Measurements from ENCODE around the gene RAB20. TPM values are rescaled to one million over a fixed set of nuclear protein-coding genes. Genes with fewer than 3 reads are reported as not detected.
A peak's percentile ranks its signal among the peaks of the same experiment; 100 is the strongest.

The RAB20 gene
- polyA plus RNA-seq, 1 experiment: 2.2 TPM

DNA sequence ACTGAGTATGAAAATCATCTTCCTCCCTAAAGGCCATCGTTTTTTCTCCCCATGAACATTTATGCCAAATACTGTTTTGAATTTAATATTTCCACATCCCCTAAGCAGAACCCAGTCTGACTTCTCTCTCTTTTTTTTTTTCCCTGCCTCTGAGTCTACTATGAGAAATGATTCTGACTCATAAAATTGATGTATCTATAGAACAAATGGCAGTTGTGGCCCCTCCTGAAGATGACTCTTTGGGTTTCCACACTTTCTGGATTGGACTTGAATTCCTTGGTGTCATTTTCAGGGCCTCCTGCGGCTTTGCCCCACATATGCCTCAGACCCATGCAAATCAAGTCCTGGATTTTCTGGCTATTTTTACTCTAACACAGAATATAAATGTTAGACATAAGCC, 31.1 kb upstream of the RAB20 start:
- POLR2A ChIA-PET: no interaction called here
- no peak overlapping the region for H3K4me3 ChIP-seq (ENCODE audit: low read depth, low read length)
- CTCF ChIA-PET: interaction anchor here (0.7 to 1.5 kb wide), 2 partner anchors 13 to 52 kb away, joined by 4 to 6 read pairs; no protein-coding TSS in a partner anchor
- H3K27ac ChIP-seq (ENCODE audit: low read depth, low read length): peak overlapping the region; percentile 31
- DNase-seq (ENCODE audit: low read depth, low spot score): no peak
- TF ChIP-seq, protein P1, sequence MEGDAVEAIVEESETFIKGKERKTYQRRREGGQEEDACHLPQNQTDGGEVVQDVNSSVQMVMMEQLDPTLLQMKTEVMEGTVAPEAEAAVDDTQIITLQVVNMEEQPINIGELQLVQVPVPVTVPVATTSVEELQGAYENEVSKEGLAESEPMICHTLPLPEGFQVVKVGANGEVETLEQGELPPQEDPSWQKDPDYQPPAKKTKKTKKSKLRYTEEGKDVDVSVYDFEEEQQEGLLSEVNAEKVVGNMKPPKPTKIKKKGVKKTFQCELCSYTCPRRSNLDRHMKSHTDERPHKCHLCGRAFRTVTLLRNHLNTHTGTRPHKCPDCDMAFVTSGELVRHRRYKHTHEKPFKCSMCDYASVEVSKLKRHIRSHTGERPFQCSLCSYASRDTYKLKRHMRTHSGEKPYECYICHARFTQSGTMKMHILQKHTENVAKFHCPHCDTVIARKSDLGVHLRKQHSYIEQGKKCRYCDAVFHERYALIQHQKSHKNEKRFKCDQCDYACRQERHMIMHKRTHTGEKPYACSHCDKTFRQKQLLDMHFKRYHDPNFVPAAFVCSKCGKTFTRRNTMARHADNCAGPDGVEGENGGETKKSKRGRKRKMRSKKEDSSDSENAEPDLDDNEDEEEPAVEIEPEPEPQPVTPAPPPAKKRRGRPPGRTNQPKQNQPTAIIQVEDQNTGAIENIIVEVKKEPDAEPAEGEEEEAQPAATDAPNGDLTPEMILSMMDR (IDR thresholded peaks at IDR 0.05; ENCODE audit: low read depth, low read length): no peak
- H3K9me3 ChIP-seq (ENCODE audit: control insufficient read depth, insufficient read depth, low read length): no peaks in the 10 kb centered on the region; the same call in 1 of the 2 replicates
- peaks cover 2% of the 10 kb centered on the region for H3K27me3 ChIP-seq (ENCODE audit: control insufficient read depth, insufficient read depth, low read length)

DNA sequence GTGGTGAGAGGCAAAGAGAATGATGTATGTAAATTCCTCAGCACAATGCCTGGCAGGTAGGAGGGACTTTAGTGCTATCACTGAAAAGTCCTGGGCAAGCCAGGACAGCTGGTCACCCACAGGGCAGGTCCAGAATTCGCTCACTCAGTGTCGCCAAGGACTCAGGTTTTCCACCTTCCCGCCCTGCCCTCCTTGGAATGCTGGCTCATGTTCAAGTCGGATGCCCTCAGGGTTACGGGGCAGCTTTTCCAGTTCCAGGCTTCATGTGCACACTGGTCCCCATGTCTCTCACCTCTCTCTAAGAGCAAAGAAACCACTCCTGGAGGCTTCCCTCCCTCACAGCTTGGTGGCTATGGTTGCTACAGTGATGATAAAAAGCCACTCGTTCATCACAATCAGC, 29.1 kb upstream of the RAB20 start:
- Histone ChIP-seq H3K27ac (ENCODE audit: low read depth, low read length) (no peak overlapping the region), H3K27me3 (ENCODE audit: control insufficient read depth, insufficient read depth, low read length) (peaks cover 2% of the 10 kb centered on the region), H3K9me3 (ENCODE audit: control insufficient read depth, insufficient read depth, low read length) (no peaks in the 10 kb centered on the region), H3K4me3 (ENCODE audit: low read depth, low read length) (no peak overlapping the region)
- TF ChIP-seq, protein P1 (IDR thresholded peaks at IDR 0.05; ENCODE audit: low read depth, low read length): no peak
- DNase-seq (ENCODE audit: low read depth, low spot score): no peak
- ChIA-PET CTCF (no interaction called here), POLR2A (no interaction called here)

DNA sequence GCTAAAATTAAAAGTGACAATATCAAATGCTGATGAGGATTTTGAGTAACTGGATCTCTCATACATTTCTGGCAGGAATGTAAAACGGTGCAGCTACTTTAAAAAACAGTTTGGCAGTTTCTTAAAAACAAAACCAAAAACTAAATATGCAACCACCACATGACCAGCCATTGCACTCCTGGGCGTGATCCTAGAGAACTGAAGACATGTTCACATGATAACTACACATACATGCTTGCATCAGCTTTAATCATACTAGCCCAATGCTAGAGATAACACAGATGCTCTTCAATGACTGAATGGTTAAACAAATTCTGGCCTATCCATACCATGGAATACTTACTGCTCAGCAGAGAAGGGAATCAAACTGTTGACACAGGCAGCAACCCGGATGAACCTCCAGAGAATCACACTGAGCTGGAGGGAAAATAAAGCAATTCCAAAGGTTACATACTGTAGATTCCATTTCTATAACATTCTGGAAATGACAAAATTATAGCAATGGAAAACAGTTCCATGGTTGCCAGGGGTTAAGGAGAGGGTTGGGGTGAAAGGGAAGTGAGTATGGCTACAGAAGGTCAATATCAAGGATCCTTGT, 28.4 kb upstream of the RAB20 start:
- TF ChIP-seq, protein P1 (IDR thresholded peaks at IDR 0.05; ENCODE audit: low read depth, low read length): no peak
- POLR2A ChIA-PET: no interaction called here
- H3K27me3 ChIP-seq (ENCODE audit: control insufficient read depth, insufficient read depth, low read length): peaks cover 6% of the 10 kb centered on the region
- H3K4me3 ChIP-seq (ENCODE audit: low read depth, low read length): no peak overlapping the region
- H3K9me3 ChIP-seq (ENCODE audit: control insufficient read depth, insufficient read depth, low read length): no peaks in the 10 kb centered on the region
- H3K27ac ChIP-seq (ENCODE audit: low read depth, low read length): no peak overlapping the region
- no peak for DNase-seq (ENCODE audit: low read depth, low spot score)
- CTCF ChIA-PET: interaction anchor here (1.0 kb wide), 1 partner anchor 127 kb away, joined by 3 read pairs; no protein-coding TSS in a partner anchor

DNA sequence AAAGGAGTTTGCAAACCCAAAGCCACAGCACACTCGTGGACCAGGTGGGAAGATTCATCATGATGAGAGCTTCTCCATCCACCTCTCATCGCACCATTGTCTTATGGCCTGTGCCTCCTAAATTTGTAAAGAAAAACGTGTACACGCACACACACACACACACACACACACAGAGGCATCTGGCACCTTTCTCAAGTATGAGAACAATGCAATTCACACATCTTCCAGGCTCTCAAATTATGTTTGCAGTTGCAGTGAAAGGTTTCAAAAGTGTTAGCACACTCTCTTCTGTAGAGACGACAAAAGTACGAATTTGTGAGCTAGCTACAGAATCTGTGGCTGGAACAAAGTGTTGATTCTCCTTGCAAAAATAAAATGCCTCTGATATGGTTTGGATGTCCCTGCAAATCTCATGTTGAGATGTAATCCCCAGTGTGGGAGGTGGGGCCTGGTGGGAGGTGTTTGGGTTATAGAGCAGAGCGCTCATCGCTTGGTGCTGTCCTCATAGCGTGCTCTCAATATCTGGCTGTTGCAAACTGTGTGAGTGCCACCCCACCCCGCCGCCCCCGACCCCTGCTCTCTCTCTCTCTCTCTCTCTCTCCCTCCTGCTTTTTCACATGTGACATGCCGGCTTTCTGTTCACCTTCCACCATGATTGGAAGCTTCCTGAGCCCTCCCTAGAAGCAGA, 21.8 kb upstream of the RAB20 start:
- Histone ChIP-seq H3K9me3 (ENCODE audit: control insufficient read depth, insufficient read depth, low read length) (no peaks in the 10 kb centered on the region), H3K4me3 (ENCODE audit: low read depth, low read length) (no peak overlapping the region), H3K27me3 (ENCODE audit: control insufficient read depth, insufficient read depth, low read length) (peaks cover 8% of the 10 kb centered on the region), H3K27ac (ENCODE audit: low read depth, low read length) (no peak overlapping the region)
- POLR2A ChIA-PET: no interaction called here
- TF ChIP-seq, protein P1 (IDR thresholded peaks at IDR 0.05; ENCODE audit: low read depth, low read length): no peak
- DNase-seq (ENCODE audit: low read depth, low spot score): no peak
- CTCF ChIA-PET: no interaction called here

DNA sequence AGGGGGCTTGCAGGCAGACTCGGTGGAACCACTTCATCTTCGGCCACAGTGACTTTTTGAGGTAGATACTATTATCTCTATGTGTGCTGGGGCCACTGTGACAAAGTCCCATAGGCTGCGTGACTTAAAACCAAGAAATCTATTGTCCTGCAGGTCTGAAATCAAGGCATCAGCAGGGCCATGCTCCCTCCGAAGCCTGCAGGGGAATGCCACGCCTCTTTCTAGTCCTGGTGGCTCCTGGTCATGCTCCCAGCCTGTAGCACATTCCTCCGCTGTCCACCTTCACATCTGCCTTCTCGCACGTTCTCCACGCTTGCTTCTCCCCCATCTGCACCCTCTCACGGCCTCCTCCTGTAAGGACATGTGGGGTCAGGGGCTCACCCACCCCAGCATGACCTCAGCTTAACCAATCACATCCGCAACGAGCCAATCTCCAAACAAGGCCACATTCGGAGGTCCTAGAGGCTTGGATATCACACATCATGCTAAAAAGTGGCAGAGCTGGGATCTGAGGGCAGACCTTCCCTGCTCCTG, 21.0 kb upstream of the RAB20 start:
- TF ChIP-seq, protein P1 (IDR thresholded peaks at IDR 0.05; ENCODE audit: low read depth, low read length): no peak
- no peak overlapping the region for H3K4me3 ChIP-seq (ENCODE audit: low read depth, low read length)
- no peak for DNase-seq (ENCODE audit: low read depth, low spot score)
- H3K27ac ChIP-seq (ENCODE audit: low read depth, low read length): no peak overlapping the region
- no peaks in the 10 kb centered on the region for H3K9me3 ChIP-seq (ENCODE audit: control insufficient read depth, insufficient read depth, low read length)
- ChIA-PET POLR2A (no interaction called here), CTCF (no interaction called here)
- peaks cover 8% of the 10 kb centered on the region for H3K27me3 ChIP-seq (ENCODE audit: control insufficient read depth, insufficient read depth, low read length)
